ENCODE data around the gene RRP15. TPM values are rescaled to one million over a fixed set of nuclear protein-coding genes. Genes with fewer than 3 reads are reported as not detected.

RRP15 gene
- total and polyA plus RNA-seq, 10 donors = 2.2 to 22.7 (median 10.6) TPM

DNA sequence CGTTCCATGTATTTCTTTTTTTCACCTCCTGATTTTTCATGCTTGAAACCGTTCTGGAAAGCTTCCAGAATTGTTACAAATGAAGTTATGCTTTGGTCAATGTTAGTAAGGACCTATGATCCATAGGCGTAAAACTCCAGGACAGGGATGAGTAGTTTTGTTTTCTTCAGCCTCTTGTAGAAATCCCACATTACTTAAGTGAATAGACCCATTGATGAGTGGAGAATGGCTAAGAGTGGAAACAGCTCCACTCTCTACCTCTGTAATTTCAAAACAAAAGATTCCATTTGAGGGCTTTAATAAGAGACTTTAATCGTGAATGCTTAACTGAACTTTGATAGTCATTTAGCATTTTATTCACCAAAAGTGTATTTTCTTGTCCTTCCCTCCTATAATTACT lies 57.0 kb downstream of the RRP15 start:
- TF ChIP-seq POLR2A (IDR thresholded peaks at IDR 0.05) (no peak), POLR2AphosphoS5 (IDR thresholded peaks at IDR 0.05) (no peak)
- TF ChIP-seq, protein P1, sequence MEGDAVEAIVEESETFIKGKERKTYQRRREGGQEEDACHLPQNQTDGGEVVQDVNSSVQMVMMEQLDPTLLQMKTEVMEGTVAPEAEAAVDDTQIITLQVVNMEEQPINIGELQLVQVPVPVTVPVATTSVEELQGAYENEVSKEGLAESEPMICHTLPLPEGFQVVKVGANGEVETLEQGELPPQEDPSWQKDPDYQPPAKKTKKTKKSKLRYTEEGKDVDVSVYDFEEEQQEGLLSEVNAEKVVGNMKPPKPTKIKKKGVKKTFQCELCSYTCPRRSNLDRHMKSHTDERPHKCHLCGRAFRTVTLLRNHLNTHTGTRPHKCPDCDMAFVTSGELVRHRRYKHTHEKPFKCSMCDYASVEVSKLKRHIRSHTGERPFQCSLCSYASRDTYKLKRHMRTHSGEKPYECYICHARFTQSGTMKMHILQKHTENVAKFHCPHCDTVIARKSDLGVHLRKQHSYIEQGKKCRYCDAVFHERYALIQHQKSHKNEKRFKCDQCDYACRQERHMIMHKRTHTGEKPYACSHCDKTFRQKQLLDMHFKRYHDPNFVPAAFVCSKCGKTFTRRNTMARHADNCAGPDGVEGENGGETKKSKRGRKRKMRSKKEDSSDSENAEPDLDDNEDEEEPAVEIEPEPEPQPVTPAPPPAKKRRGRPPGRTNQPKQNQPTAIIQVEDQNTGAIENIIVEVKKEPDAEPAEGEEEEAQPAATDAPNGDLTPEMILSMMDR (IDR thresholded peaks at IDR 0.05 in 8 of 11, conservative IDR thresholded peaks at IDR 0.05 in 3 of 11) = no peak
- Histone ChIP-seq H3K4me3 (no peak overlapping the region), H3K36me3 (no peaks in the 10 kb centered on the region), H3K27me3 (replicated peaks in 1 of 7) (peaks cover 0 to 25% (median 6%) of the 10 kb centered on the region in 7 donors), H3K4me1 (peaks cover 7 to 29% (median 25%) of the 10 kb centered on the region in 6 donors), H3K9me3 (no peaks in the 10 kb centered on the region), H3K27ac (no peak overlapping the region)
- DNase-seq = no peak
- intact Hi-C loops (cut with DNase I; ENCODE audit: low total_unique reads) = loop anchor here (10.0 kb wide), 1 partner anchor 183 kb away; no protein-coding TSS in a partner anchor
- WGBS, 5 donors = 93 to 98% (median 95%) methylated on average over 4 of the region's 4 CpGs

DNA sequence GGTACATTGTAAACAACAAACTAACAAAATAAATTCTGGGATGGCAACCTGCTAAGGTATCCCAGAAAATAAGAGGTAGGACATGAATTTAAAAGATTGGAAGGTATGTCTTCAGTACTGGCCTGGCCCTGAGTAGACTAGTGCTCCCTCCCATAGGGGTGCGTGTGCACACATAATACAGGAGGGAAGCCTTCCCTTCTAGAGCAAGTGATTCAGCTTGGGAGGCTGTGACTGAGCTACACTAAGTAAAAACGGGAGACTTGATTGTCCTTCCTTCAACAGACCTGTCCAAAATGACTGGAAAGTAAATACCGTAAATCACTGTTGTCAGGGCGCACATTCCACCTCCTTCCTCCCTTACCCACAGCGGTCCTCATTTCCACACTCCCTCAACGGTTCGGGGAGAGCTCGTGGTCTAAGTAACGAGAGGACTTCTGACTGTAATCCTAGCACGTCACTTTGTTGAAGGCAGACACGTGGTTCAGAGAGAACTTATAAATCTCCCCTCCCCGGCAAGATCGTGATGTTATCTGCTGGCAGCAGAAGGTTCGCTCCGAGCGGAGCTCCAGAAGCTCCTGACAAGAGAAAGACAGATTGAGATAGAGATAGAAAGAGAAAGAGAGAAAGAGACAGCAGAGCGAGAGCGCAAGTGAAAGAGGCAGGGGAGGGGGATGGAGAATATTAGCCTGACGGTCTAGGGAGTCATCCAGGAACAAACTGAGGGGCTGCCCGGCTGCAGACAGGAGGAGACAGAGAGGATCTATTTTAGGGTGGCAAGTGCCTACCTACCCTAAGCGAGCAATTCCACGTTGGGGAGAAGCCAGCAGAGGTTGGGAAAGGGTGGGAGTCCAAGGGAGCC lies 60.0 kb downstream of the RRP15 start, which contains the start of gene TGFB2:
TSS of gene TGFB2 (plus strand) at position 523 of the 859 bp plus-strand sequence. CDS start 1,366 bp downstream, outside the sequence.
- Histone ChIP-seq H3K9me3 (no peaks in the 10 kb centered on the region), H3K27me3 (replicated peaks in 1 of 7) (peaks cover 0 to 32% (median 6%) of the 10 kb centered on the region in 7 donors)
- intact Hi-C loops (cut with DNase I; ENCODE audit: low total_unique reads) = loop anchor here (10.0 kb wide), 1 partner anchor 180 kb away; no protein-coding TSS in a partner anchor

DNA sequence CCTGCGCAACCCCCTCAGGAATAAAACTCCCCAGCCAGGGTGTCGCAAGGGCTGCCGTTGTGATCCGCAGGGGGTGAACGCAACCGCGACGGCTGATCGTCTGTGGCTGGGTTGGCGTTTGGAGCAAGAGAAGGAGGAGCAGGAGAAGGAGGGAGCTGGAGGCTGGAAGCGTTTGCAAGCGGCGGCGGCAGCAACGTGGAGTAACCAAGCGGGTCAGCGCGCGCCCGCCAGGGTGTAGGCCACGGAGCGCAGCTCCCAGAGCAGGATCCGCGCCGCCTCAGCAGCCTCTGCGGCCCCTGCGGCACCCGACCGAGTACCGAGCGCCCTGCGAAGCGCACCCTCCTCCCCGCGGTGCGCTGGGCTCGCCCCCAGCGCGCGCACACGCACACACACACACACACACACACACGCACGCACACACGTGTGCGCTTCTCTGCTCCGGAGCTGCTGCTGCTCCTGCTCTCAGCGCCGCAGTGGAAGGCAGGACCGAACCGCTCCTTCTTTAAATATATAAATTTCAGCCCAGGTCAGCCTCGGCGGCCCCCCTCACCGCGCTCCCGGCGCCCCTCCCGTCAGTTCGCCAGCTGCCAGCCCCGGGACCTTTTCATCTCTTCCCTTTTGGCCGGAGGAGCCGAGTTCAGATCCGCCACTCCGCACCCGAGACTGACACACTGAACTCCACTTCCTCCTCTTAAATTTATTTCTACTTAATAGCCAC lies 60.7 kb downstream of the RRP15 start:
- H3K4me1 ChIP-seq = peaks cover 11 to 67% (median 50%) of the 10 kb centered on the region in 6 donors
- peaks cover 0 to 32% (median 6%) of the 10 kb centered on the region in 7 donors for H3K27me3 ChIP-seq (replicated peaks in 1 of 7)
- H3K27ac ChIP-seq = peak overlapping the region in 7 of 8 donors; percentile 18 to 81 (median 72)
- H3K4me3 ChIP-seq = peak overlapping the region; percentile 44 to 79 (median 58)
- TF ChIP-seq, protein P1 (IDR thresholded peaks at IDR 0.05 in 8 of 11, conservative IDR thresholded peaks at IDR 0.05 in 3 of 11) = no peak
- TF ChIP-seq POLR2A (IDR thresholded peaks at IDR 0.05) (no peak), POLR2AphosphoS5 (IDR thresholded peaks at IDR 0.05) (peak; percentile 5 to 73 (median 73))
- DNase-seq = peak; percentile 89
- no peaks in the 10 kb centered on the region for H3K9me3 ChIP-seq
- 0 to 1% (median 0%) methylated on average over 37 to 64 of the region's 64 CpGs for WGBS, 5 donors
- H3K36me3 ChIP-seq = no peaks in the 10 kb centered on the region
- intact Hi-C loops (cut with DNase I; ENCODE audit: low total_unique reads) = loop anchor here (10.0 kb wide), 1 partner anchor 179 kb away; no protein-coding TSS in a partner anchor

More for the DNA sequence above, 60.0 kb downstream of the RRP15 start, which contains the start of gene TGFB2:
- no peak for DNase-seq
- WGBS, 5 donors = 2 to 7% (median 4%) methylated on average over 22 of the region's 22 CpGs
- Histone ChIP-seq H3K36me3 (no peaks in the 10 kb centered on the region), H3K4me3 (peak within 1 kb of the TSS; percentile 44 to 79 (median 58)), H3K27ac (peak within 1 kb of the TSS in 7 of 8 donors; percentile 18 to 81 (median 72)), H3K4me1 (peaks cover 7 to 59% (median 48%) of the 10 kb centered on the region in 6 donors)
- TF ChIP-seq, protein P1 (IDR thresholded peaks at IDR 0.05 in 8 of 11, conservative IDR thresholded peaks at IDR 0.05 in 3 of 11) = peak in 1 of 11 experiments; percentile 14
- peak in 1 of 3 donors; percentile 50 for TF ChIP-seq POLR2A (IDR thresholded peaks at IDR 0.05)
- TF ChIP-seq POLR2AphosphoS5 (IDR thresholded peaks at IDR 0.05) = peak in 1 of 3 donors; percentile 90
